HEK293T (cell line): Measurements from ENCODE around the gene ZNF578.
"Not testable (repeated sequence)": the region's sequence is repeated elsewhere in the genome, so short reads cannot be mapped to it uniquely, and the experiment has no call there.

Experiments
- BHLHE40 ChIP-seq: fragments of 450-650 bp; IDR thresholded peaks from 2 replicates; pipeline ENCODE4 v1.6.1; 2016; ENCODE audit warnings: mild to moderate bottlenecking, moderate library complexity, borderline replicate concordance
- FOXK2 ChIP-seq: fragments of 450-650 bp; IDR thresholded peaks from 2 replicates; pipeline ENCODE4 v1.6.1; 2016; ENCODE audit warnings: mild to moderate bottlenecking
- FOXM1 ChIP-seq: fragments of 450-650 bp; IDR thresholded peaks from 2 replicates; pipeline ENCODE4 v1.6.1; 2017; ENCODE audit warnings: mild to moderate bottlenecking, borderline replicate concordance
- HDGF ChIP-seq: fragments of 450-650 bp; IDR thresholded peaks from 2 replicates; pipeline ENCODE4 v1.6.1; 2017; ENCODE audit warnings: antibody characterized with exemption, borderline replicate concordance
- LEF1 ChIP-seq: fragments of 450-650 bp; IDR thresholded peaks from 2 replicates; pipeline ENCODE4 v1.6.1; 2017; ENCODE audit warnings: mild to moderate bottlenecking, borderline replicate concordance
- NFRKB ChIP-seq: fragments of 450-650 bp; IDR thresholded peaks from 2 replicates; pipeline ENCODE4 v1.6.1; 2016; ENCODE audit warnings: mild to moderate bottlenecking, moderate library complexity
- SP1 ChIP-seq: fragments of 450-650 bp; IDR thresholded peaks from 2 replicates; pipeline ENCODE4 v1.6.1; 2017
- SUZ12 ChIP-seq: fragments of 450-650 bp; IDR thresholded peaks from 2 replicates; pipeline ENCODE4 v1.6.1; 2016; ENCODE audit warnings: mild to moderate bottlenecking

DNA sequence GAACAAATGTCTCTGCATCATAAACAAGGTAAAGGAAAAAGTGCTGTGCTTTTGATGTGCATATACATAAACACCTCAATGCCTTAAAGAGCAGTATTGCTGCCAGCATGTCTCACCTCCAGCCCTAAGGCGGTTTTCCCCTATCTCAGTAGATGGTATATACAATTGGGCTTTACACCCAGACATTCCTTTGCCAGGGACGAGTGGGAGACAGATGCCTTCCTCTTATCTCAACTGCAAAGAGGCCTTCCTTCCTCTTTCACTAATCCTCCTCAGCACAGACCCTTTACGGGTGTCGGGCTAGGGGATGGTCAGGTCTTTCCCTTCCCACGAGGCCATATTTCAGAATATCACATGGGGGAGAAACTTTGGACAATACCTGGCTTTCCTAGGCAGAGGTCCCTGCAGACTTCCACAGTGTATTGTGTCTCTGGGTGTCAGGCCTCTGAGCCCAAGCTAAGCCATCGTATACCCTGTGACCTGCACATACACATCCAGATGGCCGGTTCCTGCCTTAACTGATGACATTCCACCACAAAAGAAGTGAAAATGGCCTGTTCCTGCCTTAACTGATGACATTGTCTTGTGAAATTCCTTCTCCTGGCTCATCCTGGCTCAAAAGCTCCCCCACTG, 30.9 kb downstream of the ZNF578 start:
- TF ChIP-seq FOXM1, HDGF, SP1, SUZ12, LEF1, NFRKB, FOXK2, BHLHE40: not testable (repeated sequence)
